Loucy (cell line): ENCODE measurements around the gene SECISBP2.

ENCODE experiments used
- CTCF ChIP-seq: fragments of 200-600 bp; sonication (generic); conservative IDR thresholded peaks from 2 replicates; pipeline ENCODE4 v1.5.1; 2014; ENCODE audit warnings: mild to moderate bottlenecking, antibody characterized with exemption, low read length
- EZH2phosphoT487 ChIP-seq: fragments of 200-600 bp; IDR thresholded peaks from 2 replicates; pipeline ENCODE4 v1.6.1; 2018; ENCODE audit warnings: antibody characterized with exemption, mild to moderate bottlenecking, moderate library complexity, borderline replicate concordance

- no peak for TF ChIP-seq EZH2phosphoT487
- TF ChIP-seq CTCF = no peak
Observed at GRCh38 chr9:89394412-89394811, 76.1 kb downstream of the SECISBP2 start.
